Measurements from ENCODE around the gene TAF11L2. TPM values are rescaled to one million over a fixed set of nuclear protein-coding genes. Genes with fewer than 3 reads are reported as not detected.

Gene TAF11L2
- polyA plus RNA-seq, 1 of the 3 experiments (the other 2 are of a cell fraction) = not detected

GRCh38 chr5:17452936-17453335 lies 45.1 kb upstream of the TAF11L2 start (continued):
- no peak for TF ChIP-seq GATA2 (CRISPR knock-in tag; IDR thresholded peaks at IDR 0.05)
- no peak for TF ChIP-seq MEF2A (IDR thresholded peaks at IDR 0.05; ENCODE audit: borderline replicate concordance, low read depth)
- TF ChIP-seq ELF1 (IDR thresholded peaks at IDR 0.05) = no peak
- no peak for TF ChIP-seq CTCF (IDR thresholded peaks at IDR 0.05)

- POLR2A ChIA-PET = no interaction called here
These were observed 42.1 kb upstream of the TAF11L2 start for GRCh38 chr5:17455942-17456341.

GRCh38 chr5:17461793-17462192 lies 36.2 kb upstream of the TAF11L2 start:
- H3K9ac ChIP-seq = no peak overlapping the region
- ChIA-PET POLR2A (interaction anchor here (0.6 kb wide), 1 partner anchor 88 kb away, joined by 3 read pairs; no protein-coding TSS in a partner anchor), CTCF (no interaction called here)
- no peaks in the 10 kb centered on the region for H4K20me1 ChIP-seq (ENCODE audit: insufficient read depth)
- H3K27me3 ChIP-seq (ENCODE audit: insufficient read depth) = no peaks in the 10 kb centered on the region
- H3F3A ChIP-seq (replicated peaks; ENCODE audit: insufficient read depth) = no peaks in the 10 kb centered on the region
- no peaks in the 10 kb centered on the region for H3K79me2 ChIP-seq (ENCODE audit: insufficient read depth)
- H3K4me1 ChIP-seq (ENCODE audit: control insufficient read depth in 1 of 2, insufficient read depth in 2 of 2, low read depth in 1 of 2, low read length in 1 of 2) = no peaks in the 10 kb centered on the region; a peak in 1 of 4 replicates
- no peak overlapping the region for H3K4me2 ChIP-seq
- H3K27ac ChIP-seq (ENCODE audit: low read depth in 2 of 2, low read length in 1 of 2) = no peak overlapping the region
- 49% methylated on average over 6 of the region's 6 CpGs for WGBS (ENCODE audit: low lambda C conversion rate)
- H3K9me2 ChIP-seq = no peaks in the 10 kb centered on the region
- H3K9me3 ChIP-seq = no peaks in the 10 kb centered on the region
- no peak overlapping the region for H2AFZ ChIP-seq (ENCODE audit: low read depth)
- TF ChIP-seq SIN3A (IDR thresholded peaks at IDR 0.05; ENCODE audit: borderline replicate concordance, low read depth, low read length) (no peak), ELF1 (IDR thresholded peaks at IDR 0.05) (no peak), RXRA (IDR thresholded peaks at IDR 0.05; ENCODE audit: borderline replicate concordance, low read depth) (no peak), NRF1 (IDR thresholded peaks at IDR 0.05; ENCODE audit: low read depth, low read length) (no peak), SMC3 (IDR thresholded peaks at IDR 0.05; ENCODE audit: low read depth, low read length) (no peak), CHD2 (IDR thresholded peaks at IDR 0.05; ENCODE audit: low read length, partially characterized antibody) (no peak), EZH2phosphoT487 (IDR thresholded peaks at IDR 0.05; ENCODE audit: borderline replicate concordance, low read depth) (no peak), TCF12 (IDR thresholded peaks at IDR 0.05) (no peak), TEAD4 (IDR thresholded peaks at IDR 0.05; ENCODE audit: borderline replicate concordance, insufficient read depth) (no peak), GABPA (IDR thresholded peaks at IDR 0.05; ENCODE audit: low read depth) (no peak), YY1 (IDR thresholded peaks at IDR 0.05; ENCODE audit: low read depth) (no peak)
- TF ChIP-seq, protein P1, sequence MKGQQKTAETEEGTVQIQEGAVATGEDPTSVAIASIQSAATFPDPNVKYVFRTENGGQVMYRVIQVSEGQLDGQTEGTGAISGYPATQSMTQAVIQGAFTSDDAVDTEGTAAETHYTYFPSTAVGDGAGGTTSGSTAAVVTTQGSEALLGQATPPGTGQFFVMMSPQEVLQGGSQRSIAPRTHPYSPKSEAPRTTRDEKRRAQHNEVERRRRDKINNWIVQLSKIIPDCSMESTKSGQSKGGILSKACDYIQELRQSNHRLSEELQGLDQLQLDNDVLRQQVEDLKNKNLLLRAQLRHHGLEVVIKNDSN (IDR thresholded peaks at IDR 0.05; ENCODE audit: borderline replicate concordance, low read depth) = no peak
- TF ChIP-seq, protein P2, sequence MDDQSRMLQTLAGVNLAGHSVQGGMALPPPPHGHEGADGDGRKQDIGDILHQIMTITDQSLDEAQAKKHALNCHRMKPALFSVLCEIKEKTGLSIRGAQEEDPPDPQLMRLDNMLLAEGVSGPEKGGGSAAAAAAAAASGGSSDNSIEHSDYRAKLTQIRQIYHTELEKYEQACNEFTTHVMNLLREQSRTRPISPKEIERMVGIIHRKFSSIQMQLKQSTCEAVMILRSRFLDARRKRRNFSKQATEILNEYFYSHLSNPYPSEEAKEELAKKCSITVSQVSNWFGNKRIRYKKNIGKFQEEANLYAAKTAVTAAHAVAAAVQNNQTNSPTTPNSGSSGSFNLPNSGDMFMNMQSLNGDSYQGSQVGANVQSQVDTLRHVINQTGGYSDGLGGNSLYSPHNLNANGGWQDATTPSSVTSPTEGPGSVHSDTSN (IDR thresholded peaks at IDR 0.05) = no peak
- no peak for DNase-seq
- no peaks in the 10 kb centered on the region for H3K36me3 ChIP-seq (replicated peaks in 1 of 2; ENCODE audit: control insufficient read depth in 1 of 2, insufficient read depth in 2 of 2, low read length in 1 of 2)
- H3K4me3 ChIP-seq (ENCODE audit: low read depth in 2 of 2, low read length in 1 of 2) = no peak overlapping the region

More at GRCh38 chr5:17455942-17456341, 42.1 kb upstream of the TAF11L2 start:
- Histone ChIP-seq H3K79me2 (ENCODE audit: insufficient read depth) (no peaks in the 10 kb centered on the region), H3K27me3 (ENCODE audit: insufficient read depth) (no peaks in the 10 kb centered on the region), H3K4me2 (no peak overlapping the region), H3K9ac (no peak overlapping the region), H3K27ac (ENCODE audit: low read depth in 2 of 2, low read length in 1 of 2) (no peak overlapping the region), H2AFZ (ENCODE audit: low read depth) (no peak overlapping the region), H3K9me2 (no peaks in the 10 kb centered on the region), H3F3A (replicated peaks; ENCODE audit: insufficient read depth) (no peaks in the 10 kb centered on the region), H3K9me3 (no peaks in the 10 kb centered on the region), H4K20me1 (ENCODE audit: insufficient read depth) (no peaks in the 10 kb centered on the region), H3K4me1 (ENCODE audit: control insufficient read depth in 1 of 2, insufficient read depth in 2 of 2, low read depth in 1 of 2, low read length in 1 of 2) (no peaks in the 10 kb centered on the region), H3K4me3 (ENCODE audit: low read depth in 2 of 2, low read length in 1 of 2) (no peak overlapping the region), H3K36me3 (replicated peaks in 1 of 2; ENCODE audit: control insufficient read depth in 1 of 2, insufficient read depth in 2 of 2, low read length in 1 of 2) (no peaks in the 10 kb centered on the region)
- CTCF ChIA-PET = no interaction called here
- no peak for DNase-seq
- TF ChIP-seq RAD21 (IDR thresholded peaks at IDR 0.05; ENCODE audit: low read length) (no peak), GATA2 (CRISPR knock-in tag; IDR thresholded peaks at IDR 0.05) (no peak), FOSL2 (IDR thresholded peaks at IDR 0.05; ENCODE audit: borderline replicate concordance, low read depth) (no peak), SIN3A (IDR thresholded peaks at IDR 0.05; ENCODE audit: borderline replicate concordance, low read depth, low read length) (no peak), YY1 (IDR thresholded peaks at IDR 0.05; ENCODE audit: low read depth) (no peak), MEF2A (IDR thresholded peaks at IDR 0.05; ENCODE audit: borderline replicate concordance, low read depth) (no peak), NFIC (IDR thresholded peaks at IDR 0.05; ENCODE audit: borderline replicate concordance) (no peak), EP300 (IDR thresholded peaks at IDR 0.05; ENCODE audit: borderline replicate concordance in 1 of 2, low read depth in 1 of 2, low read length in 1 of 2) (no peak), GABPA (IDR thresholded peaks at IDR 0.05; ENCODE audit: low read depth) (no peak)
- TF ChIP-seq, protein P3, sequence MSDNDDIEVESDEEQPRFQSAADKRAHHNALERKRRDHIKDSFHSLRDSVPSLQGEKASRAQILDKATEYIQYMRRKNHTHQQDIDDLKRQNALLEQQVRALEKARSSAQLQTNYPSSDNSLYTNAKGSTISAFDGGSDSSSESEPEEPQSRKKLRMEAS (IDR thresholded peaks at IDR 0.05; ENCODE audit: low read depth) = no peak
- 31% methylated on average over 3 of the region's 3 CpGs for WGBS (ENCODE audit: low lambda C conversion rate)

Data from SK-N-SH (cell line).